Stimulated activated CD4-positive, alpha-beta T cell treated with anti-CD3 and anti-CD28 coated beads, TNF-alpha, amount 100 ng/mL, for 24 hours (primary cell): ENCODE measurements around the gene RPH3AL.
A peak's percentile ranks its signal among the peaks of the same experiment; 100 is the strongest.
"Not testable (repeated sequence)": the region's sequence is repeated elsewhere in the genome, so short reads cannot be mapped to it uniquely, and the experiment has no call there.

Experiments
- DNase-seq, 3 experiments: peaks; one replicate each; pipeline ENCODE4 v3.0.0-alpha.2; 2020; ENCODE audit warnings: low read depth in 3 of 3

Gene RPH3AL

GRCh38 chr17:320139-320538 is 32.5 kb downstream of the RPH3AL start:
- DNase-seq, result no peak

GRCh38 chr17:319266-319665 is 33.3 kb downstream of the RPH3AL start:
- no peak for DNase-seq

GRCh38 chr17:317070-317469 is 35.5 kb downstream of the RPH3AL start:
- not testable (repeated sequence) for DNase-seq

- not testable (repeated sequence) for DNase-seq
Measured at GRCh38 chr17:315399-315798, 37.2 kb downstream of the RPH3AL start.

GRCh38 chr17:314614-314944 is 38.0 kb downstream of the RPH3AL start:
- not testable (repeated sequence) for DNase-seq

GRCh38 chr17:313911-314613 is 38.5 kb downstream of the RPH3AL start:
- DNase-seq, result no peak

- no peak for DNase-seq
Measured at GRCh38 chr17:313231-313630, 39.4 kb downstream of the RPH3AL start.

GRCh38 chr17:312476-313148 is 40.0 kb downstream of the RPH3AL start:
- no peak for DNase-seq

- no peak for DNase-seq
Measured at GRCh38 chr17:311119-311782, 41.4 kb downstream of the RPH3AL start.

- no peak for DNase-seq
Measured at GRCh38 chr17:310111-311010, 42.2 kb downstream of the RPH3AL start.

- DNase-seq, result peak in 1 of 3 experiments; percentile 5
Measured at GRCh38 chr17:309361-309888, 43.2 kb downstream of the RPH3AL start.

- no peak for DNase-seq
Measured at GRCh38 chr17:307741-308507, 44.7 kb downstream of the RPH3AL start.

- no peak for DNase-seq
Measured at GRCh38 chr17:307295-307691, 45.3 kb downstream of the RPH3AL start.

- DNase-seq, result no peak
Measured at GRCh38 chr17:306536-307294, 45.9 kb downstream of the RPH3AL start.

- no peak for DNase-seq
Measured at GRCh38 chr17:306116-306515, 46.5 kb downstream of the RPH3AL start.

GRCh38 chr17:305090-305976 is 47.3 kb downstream of the RPH3AL start:
- DNase-seq, result no peak

- no peak for DNase-seq
Measured at GRCh38 chr17:304461-304860, 48.1 kb downstream of the RPH3AL start.

GRCh38 chr17:303168-303567 is 49.4 kb downstream of the RPH3AL start:
- DNase-seq, result no peak

GRCh38 chr17:302300-302698 is 50.3 kb downstream of the RPH3AL start:
- no peak for DNase-seq
